HEK293 (cell line): Measurements from ENCODE around the gene RACGAP1.

Experiments used
- CTCF ChIA-PET: fragments of 350-600 bp; formaldehyde crosslinking; extraction: SDS; loops from one replicate; lab custom pipeline; 2021; ENCODE audit warnings: antibody characterized with exemption; lab: Yijun Ruan, JAX
- POLR2A ChIA-PET: fragments of 300-600 bp; formaldehyde crosslinking; extraction: SDS; loops from one replicate; lab custom pipeline; 2020; ENCODE audit warnings: antibody characterized with exemption, inconsistent platforms; lab: Yijun Ruan, JAX
- H3K27ac ChIP-seq: fragments of 200-500 bp; sonication (Bioruptor generic); 2 replicates; pipeline ENCODE4 v1.5.1; 2014; ENCODE audit warnings: low read depth, low read length, control low read depth, inconsistent platforms; ENCODE audit errors: extremely low read depth
- H3K36me3 ChIP-seq, 2 experiments: fragments of 200-500 bp in 1 of 2; sonication (Bioruptor generic) in 1 of 2; 1 replicate in 1 of 2; 2 replicates in 1 of 2; pipeline ENCODE4 v1.5.1; 2014 to 2017; ENCODE audit warnings: inconsistent platforms in 2 of 2, low read length in 2 of 2; ENCODE audit not compliant: control insufficient read depth in 2 of 2, insufficient read depth in 1 of 2
- H3K4me1 ChIP-seq: fragments of 200-500 bp; sonication (Bioruptor generic); 2 replicates; pipeline ENCODE4 v1.5.1; 2014; ENCODE audit warnings: mild to moderate bottlenecking, low read length, inconsistent platforms; ENCODE audit not compliant: control insufficient read depth, insufficient read depth
- H3K4me3 ChIP-seq: 2 replicates; pipeline ENCODE4 v1.5.1; 2011; ENCODE audit warnings: low read depth, mild to moderate bottlenecking, control low read depth, low read length, moderate library complexity
- H3K9me3 ChIP-seq: fragments of 200-500 bp; sonication (Bioruptor generic); 2 replicates; pipeline ENCODE4 v1.5.1; 2014; ENCODE audit warnings: low read depth, low read length, inconsistent platforms; ENCODE audit not compliant: control insufficient read depth, insufficient read depth
- CTCF ChIP-seq: fragments of 450-650 bp; formaldehyde crosslinking; IDR thresholded peaks from 2 replicates; pipeline ENCODE4 v1.5.1; 2016; ENCODE audit warnings: missing biosample characterization, missing genetic modification characterization
- GFI1B ChIP-seq: fragments of 450-650 bp; formaldehyde crosslinking; IDR thresholded peaks from 2 replicates; pipeline ENCODE4 v1.5.1; 2016; ENCODE audit warnings: missing biosample characterization, missing genetic modification characterization
- GLIS1 ChIP-seq: fragments of 450-650 bp; formaldehyde crosslinking; IDR thresholded peaks from 2 replicates; pipeline ENCODE4 v1.5.1; 2016; ENCODE audit warnings: missing biosample characterization, missing genetic modification characterization
- GLIS2 ChIP-seq: fragments of 450-650 bp; formaldehyde crosslinking; IDR thresholded peaks from 2 replicates; pipeline ENCODE4 v1.5.1; 2016; ENCODE audit warnings: missing biosample characterization, missing genetic modification characterization
- IKZF3 ChIP-seq: fragments of 450-650 bp; IDR thresholded peaks from 2 replicates; pipeline ENCODE4 v1.5.0; 2018; ENCODE audit warnings: missing biosample characterization, mild to moderate bottlenecking, missing genetic modification characterization, moderate library complexity
- KLF7 ChIP-seq: fragments of 450-650 bp; formaldehyde crosslinking; IDR thresholded peaks from 2 replicates; pipeline ENCODE4 v1.5.1; 2016; ENCODE audit warnings: missing biosample characterization, missing genetic modification characterization, borderline replicate concordance
- KLF8 ChIP-seq: fragments of 450-650 bp; formaldehyde crosslinking; IDR thresholded peaks from 2 replicates; pipeline ENCODE4 v1.5.1; 2016; ENCODE audit warnings: missing biosample characterization, missing genetic modification characterization
- PRDM1 ChIP-seq: fragments of 450-650 bp; formaldehyde crosslinking; IDR thresholded peaks from 2 replicates; pipeline ENCODE4; 2016; ENCODE audit warnings: missing biosample characterization, missing genetic modification characterization
- REST ChIP-seq: fragments of 450-650 bp; formaldehyde crosslinking; IDR thresholded peaks from 2 replicates; pipeline ENCODE4 v1.5.1; 2016; ENCODE audit warnings: missing biosample characterization, missing genetic modification characterization
- WT1 ChIP-seq: fragments of 450-650 bp; formaldehyde crosslinking; IDR thresholded peaks from 2 replicates; pipeline ENCODE4 v1.5.1; 2016; ENCODE audit warnings: missing biosample characterization, missing genetic modification characterization
- ZBTB17 ChIP-seq: fragments of 450-650 bp; formaldehyde crosslinking; IDR thresholded peaks from 2 replicates; pipeline ENCODE4 v1.5.1; 2016; ENCODE audit warnings: missing biosample characterization, missing genetic modification characterization
- ZIC2 ChIP-seq: fragments of 450-650 bp; formaldehyde crosslinking; IDR thresholded peaks from 2 replicates; pipeline ENCODE4 v1.5.1; 2016; ENCODE audit warnings: missing biosample characterization, missing genetic modification characterization
- ZNF133 ChIP-seq: fragments of 450-650 bp; formaldehyde crosslinking; IDR thresholded peaks from 2 replicates; pipeline ENCODE4 v1.5.1; 2016; ENCODE audit warnings: missing biosample characterization, missing genetic modification characterization
- ZNF223 ChIP-seq: fragments of 450-650 bp; formaldehyde crosslinking; IDR thresholded peaks from 2 replicates; pipeline ENCODE4 v1.5.1; 2016; ENCODE audit warnings: missing biosample characterization, missing genetic modification characterization
- ZNF530 ChIP-seq: fragments of 450-650 bp; formaldehyde crosslinking; IDR thresholded peaks from 2 replicates; pipeline ENCODE4 v1.5.1; 2016; ENCODE audit warnings: low read depth, missing biosample characterization, missing genetic modification characterization
- ZNF596 ChIP-seq: fragments of 450-650 bp; IDR thresholded peaks from 2 replicates; pipeline ENCODE4 v1.5.0; 2018; ENCODE audit warnings: missing biosample characterization, mild to moderate bottlenecking, missing genetic modification characterization, moderate library complexity
- ZNF654 ChIP-seq: fragments of 450-650 bp; formaldehyde crosslinking; IDR thresholded peaks from 2 replicates; pipeline ENCODE4 v1.5.1; 2016; ENCODE audit warnings: low read depth, missing biosample characterization, missing genetic modification characterization
- ZNF692 ChIP-seq: fragments of 450-650 bp; formaldehyde crosslinking; IDR thresholded peaks from 2 replicates; pipeline ENCODE4 v1.5.1; 2016; ENCODE audit warnings: missing biosample characterization, missing genetic modification characterization
- ZNF768 ChIP-seq: fragments of 450-650 bp; formaldehyde crosslinking; IDR thresholded peaks from 2 replicates; pipeline ENCODE4 v1.5.1; 2018; ENCODE audit warnings: missing biosample characterization, mild to moderate bottlenecking, missing genetic modification characterization
- ZNF777 ChIP-seq: fragments of 450-650 bp; formaldehyde crosslinking; IDR thresholded peaks from 2 replicates; pipeline ENCODE4 v1.5.1; 2017; ENCODE audit warnings: missing biosample characterization, missing genetic modification characterization, borderline replicate concordance
- ZNF792 ChIP-seq: fragments of 450-650 bp; formaldehyde crosslinking; IDR thresholded peaks from 2 replicates; pipeline ENCODE4 v1.5.1; 2016; ENCODE audit warnings: missing biosample characterization, missing genetic modification characterization
- ZSCAN23 ChIP-seq: fragments of 450-650 bp; formaldehyde crosslinking; IDR thresholded peaks from 2 replicates; pipeline ENCODE4 v1.5.1; 2016; ENCODE audit warnings: missing biosample characterization, missing genetic modification characterization
- TF ChIP-seq, protein P1 (sequence below): fragments of 450-650 bp; formaldehyde crosslinking; IDR thresholded peaks from 2 replicates; pipeline ENCODE4 v1.5.1; 2016; ENCODE audit warnings: missing biosample characterization, missing genetic modification characterization
- TF ChIP-seq, protein P2 (sequence below): fragments of 450-650 bp; formaldehyde crosslinking; optimal IDR thresholded peaks from 2 replicates; pipeline ENCODE3; 2016; ENCODE audit warnings: missing biosample characterization, mild to moderate bottlenecking, missing genetic modification characterization

Gene RACGAP1

GRCh38 chr12:50069069-50069468 is 43.8 kb upstream of the RACGAP1 start (continued):
- TF ChIP-seq GFI1B (tag by site-specific recombination) (no peak), ZNF223 (tag by site-specific recombination) (no peak), ZNF777 (tag by site-specific recombination) (no peak), ZNF133 (tag by site-specific recombination) (no peak), ZNF654 (no peak), IKZF3 (tag by site-specific recombination) (no peak), ZNF792 (no peak), KLF7 (no peak)
- TF ChIP-seq, protein P1, sequence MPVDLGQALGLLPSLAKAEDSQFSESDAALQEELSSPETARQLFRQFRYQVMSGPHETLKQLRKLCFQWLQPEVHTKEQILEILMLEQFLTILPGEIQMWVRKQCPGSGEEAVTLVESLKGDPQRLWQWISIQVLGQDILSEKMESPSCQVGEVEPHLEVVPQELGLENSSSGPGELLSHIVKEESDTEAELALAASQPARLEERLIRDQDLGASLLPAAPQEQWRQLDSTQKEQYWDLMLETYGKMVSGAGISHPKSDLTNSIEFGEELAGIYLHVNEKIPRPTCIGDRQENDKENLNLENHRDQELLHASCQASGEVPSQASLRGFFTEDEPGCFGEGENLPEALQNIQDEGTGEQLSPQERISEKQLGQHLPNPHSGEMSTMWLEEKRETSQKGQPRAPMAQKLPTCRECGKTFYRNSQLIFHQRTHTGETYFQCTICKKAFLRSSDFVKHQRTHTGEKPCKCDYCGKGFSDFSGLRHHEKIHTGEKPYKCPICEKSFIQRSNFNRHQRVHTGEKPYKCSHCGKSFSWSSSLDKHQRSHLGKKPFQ (tag by site-specific recombination), result no peak
- TF ChIP-seq, protein P2, sequence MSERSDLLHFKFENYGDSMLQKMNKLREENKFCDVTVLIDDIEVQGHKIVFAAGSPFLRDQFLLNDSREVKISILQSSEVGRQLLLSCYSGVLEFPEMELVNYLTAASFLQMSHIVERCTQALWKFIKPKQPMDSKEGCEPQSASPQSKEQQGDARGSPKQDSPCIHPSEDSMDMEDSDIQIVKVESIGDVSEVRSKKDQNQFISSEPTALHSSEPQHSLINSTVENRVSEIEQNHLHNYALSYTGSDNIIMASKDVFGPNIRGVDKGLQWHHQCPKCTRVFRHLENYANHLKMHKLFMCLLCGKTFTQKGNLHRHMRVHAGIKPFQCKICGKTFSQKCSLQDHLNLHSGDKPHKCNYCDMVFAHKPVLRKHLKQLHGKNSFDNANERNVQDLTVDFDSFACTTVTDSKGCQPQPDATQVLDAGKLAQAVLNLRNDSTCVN (tag by site-specific recombination), result no peak

- POLR2A ChIA-PET, result interaction anchor here (0.5 to 1.1 kb wide), 3 partner anchors 18 to 566 kb away, joined by 3 to 4 read pairs (median 3); partner anchors contain the start of gene SMARCD1
- TF ChIP-seq PRDM1 (tag by site-specific recombination) (peak; percentile 17; the same call in 1 of the 2 replicates), ZNF530 (no peak), ZBTB17 (tag by site-specific recombination) (peak; percentile 61), ZNF692 (tag by site-specific recombination) (peak; percentile 51; the same call in 1 of the 2 replicates), KLF8 (tag by site-specific recombination) (no peak), ZIC2 (peak; percentile 34; the same call in 1 of the 2 replicates), GLIS2 (0 out of 2 replicates have a peak, but pooled peaks have one; percentile 20), ZSCAN23 (tag by site-specific recombination) (no peak), GLIS1 (peak; percentile 87)
- TF ChIP-seq, all 188 proteins: peak for 6
- H3K9me3 ChIP-seq, result no peaks in the 10 kb centered on the region
- H3K4me1 ChIP-seq, result no peaks in the 10 kb centered on the region
- H3K36me3 ChIP-seq, result peaks cover 0 to 28% of the 10 kb centered on the region in 2 experiments; a peak in 1 of 3 replicates
- H3K4me3 ChIP-seq, result no peak overlapping the region
- CTCF ChIA-PET, result interaction anchor here (0.6 to 7.9 kb wide), 11 partner anchors 8 to 289 kb away, joined by 3 to 145 read pairs (median 7); partner anchors contain the start of gene SMARCD1
- no peak overlapping the region for H3K27ac ChIP-seq
Measured at GRCh38 chr12:50066402-50066801, 41.1 kb upstream of the RACGAP1 start.

DNA sequence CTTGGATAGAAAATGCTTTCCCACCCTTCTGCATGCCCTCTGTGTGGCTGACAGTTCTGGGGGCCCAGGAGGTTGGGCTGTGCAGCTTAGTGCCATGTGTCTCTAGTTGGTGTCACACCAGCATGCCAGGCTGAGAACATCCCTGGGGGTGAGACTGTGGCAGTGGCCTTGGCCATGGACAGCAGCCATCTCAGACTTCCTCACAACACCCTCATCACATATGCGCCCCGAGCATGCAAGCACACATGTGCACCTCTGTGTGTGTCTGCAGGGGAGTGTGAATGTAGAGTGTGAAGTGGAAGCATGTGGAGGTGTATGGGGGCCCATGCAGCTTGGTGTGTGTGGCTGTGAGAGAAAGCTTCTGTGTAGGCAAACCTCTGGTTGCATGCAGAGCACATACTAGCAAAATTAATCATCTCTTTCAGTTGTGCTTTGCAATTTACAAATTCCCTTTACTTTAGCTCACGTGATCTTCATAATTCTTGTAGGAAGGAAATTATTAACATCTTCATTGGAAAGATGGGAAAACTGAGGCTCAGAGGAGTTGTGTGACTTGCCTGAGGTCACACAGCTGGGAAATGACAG is 40.5 kb upstream of the RACGAP1 start:
- no peaks in the 10 kb centered on the region for H3K9me3 ChIP-seq
- 0 out of 2 replicates have a peak, but pooled peaks have one; percentile 18 for TF ChIP-seq REST (tag by site-specific recombination)
- 0 out of 2 replicates have a peak, but pooled peaks have one; percentile 5 for TF ChIP-seq ZNF768 (tag by site-specific recombination)
- no peak for TF ChIP-seq ZNF596 (tag by site-specific recombination)
- no peak for TF ChIP-seq CTCF (tag by site-specific recombination)
- no peak for TF ChIP-seq WT1 (tag by site-specific recombination)
- no peaks in the 10 kb centered on the region for H3K4me1 ChIP-seq
- no peak overlapping the region for H3K4me3 ChIP-seq
- H3K36me3 ChIP-seq, result peaks cover 0 to 33% of the 10 kb centered on the region in 2 experiments; a peak in 1 of 3 replicates
- POLR2A ChIA-PET, result interaction anchor here (0.5 to 1.1 kb wide), 4 partner anchors 16 to 566 kb away, joined by 3 to 5 read pairs (median 4); partner anchors contain the start of gene SMARCD1
- CTCF ChIA-PET, result interaction anchor here (0.6 to 7.9 kb wide), 12 partner anchors 9 to 288 kb away, joined by 3 to 145 read pairs (median 6); partner anchors contain the start of gene SMARCD1
- H3K27ac ChIP-seq, result no peak overlapping the region
